Measurements from ENCODE around the gene SHISA3.
"Not testable (repeated sequence)": the region's sequence is repeated elsewhere in the genome, so short reads cannot be mapped to it uniquely, and the experiment has no call there.

SHISA3 gene

DNA sequence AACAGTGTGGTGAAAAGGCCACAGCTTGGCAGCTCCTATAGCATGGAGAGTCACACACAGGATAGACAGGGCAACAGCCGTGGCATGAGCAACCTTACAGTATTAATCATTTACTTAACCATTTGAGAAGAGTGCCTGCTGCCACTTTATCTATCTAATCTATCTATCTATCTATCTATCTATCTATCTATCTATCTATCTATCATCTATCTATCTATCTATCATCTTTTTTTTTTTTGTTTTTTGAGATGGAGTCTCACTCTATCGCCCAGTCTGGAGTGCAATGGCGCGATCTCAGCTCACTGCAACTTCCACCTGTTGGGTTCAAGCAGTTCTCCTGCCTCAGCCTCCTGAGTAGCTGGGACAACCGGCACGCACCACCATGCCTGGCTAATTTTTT lies 25.0 kb upstream of the SHISA3 start:
- H3K4me3 Mint-ChIP-seq; ATAC-seq; H3K4me1 Mint-ChIP-seq; DNase-seq (ENCODE audit: low spot score in 2 of 2); H3K36me3 Mint-ChIP-seq; H3K27ac Mint-ChIP-seq; H3K9me3 Mint-ChIP-seq: not testable (repeated sequence)

DNA sequence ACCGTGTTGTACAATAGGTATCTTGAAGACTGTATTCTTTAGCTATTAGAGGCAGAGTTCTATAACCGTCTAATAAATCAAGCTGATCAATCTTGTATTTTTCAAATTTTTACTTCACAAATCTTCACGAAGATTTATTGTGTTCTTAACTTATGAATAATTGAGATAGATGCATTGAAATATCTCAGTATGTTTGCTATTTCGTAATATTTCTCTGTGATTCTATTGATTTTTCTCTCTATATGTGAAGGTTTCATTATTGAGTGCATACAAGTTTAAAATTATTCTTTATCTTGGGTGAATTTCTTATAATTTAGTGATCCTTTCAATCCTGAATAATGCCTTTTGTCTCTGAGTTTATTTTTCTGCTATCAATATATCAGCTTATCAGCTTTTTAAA lies 19.8 kb upstream of the SHISA3 start:
- Mint-ChIP-seq H3K9me3 (no peaks in the 10 kb centered on the region), H3K27ac (no peak overlapping the region), H3K36me3 (no peaks in the 10 kb centered on the region), H3K4me3 (no peak overlapping the region), H3K4me1 (no peaks in the 10 kb centered on the region)
- no peak for DNase-seq (ENCODE audit: low spot score in 2 of 2)
- no peak for ATAC-seq

DNA sequence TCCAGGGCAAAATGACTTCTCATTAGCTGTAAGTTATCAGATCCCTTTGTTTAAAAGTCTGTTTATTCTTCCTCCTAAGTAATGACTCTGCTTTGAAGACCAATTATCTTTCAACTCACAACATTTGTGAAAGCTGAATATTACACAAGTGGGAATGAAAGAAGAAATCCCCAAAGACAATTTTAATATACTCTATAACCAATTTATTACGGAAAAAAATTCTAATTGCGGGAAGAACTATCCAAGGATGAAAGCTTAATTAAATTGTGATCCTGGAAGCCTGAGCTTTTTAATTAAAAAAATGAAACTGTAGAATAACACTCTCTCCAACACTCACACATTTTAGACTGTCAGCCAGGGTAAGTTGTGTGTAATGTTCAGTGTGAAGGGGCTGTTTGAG lies 15.6 kb upstream of the SHISA3 start:
- no peak for ATAC-seq
- Mint-ChIP-seq H3K27ac (no peak overlapping the region), H3K36me3 (no peaks in the 10 kb centered on the region), H3K4me3 (no peak overlapping the region), H3K9me3 (no peaks in the 10 kb centered on the region), H3K4me1 (no peaks in the 10 kb centered on the region)
- DNase-seq (ENCODE audit: low spot score in 2 of 2) = no peak

DNA sequence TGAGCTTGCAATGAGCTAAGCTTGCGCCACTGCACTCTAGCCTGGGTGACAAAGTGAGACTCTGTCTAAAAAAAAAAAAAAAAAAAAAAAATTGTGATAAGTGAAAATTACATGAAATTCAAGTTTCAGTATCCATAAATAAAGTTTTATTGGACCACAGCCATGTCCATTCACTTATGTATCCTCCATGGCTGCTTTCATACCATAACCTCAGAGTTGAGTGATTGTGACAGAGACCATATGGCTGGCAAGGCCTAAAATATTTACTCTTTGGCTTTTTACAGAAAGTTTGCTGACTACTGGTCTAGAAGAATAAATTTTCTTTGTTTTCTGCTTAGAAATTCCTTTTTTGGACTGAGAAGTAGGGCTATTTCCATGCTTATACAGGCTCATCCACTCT lies 11.8 kb upstream of the SHISA3 start:
- Mint-ChIP-seq H3K27ac (no peak overlapping the region), H3K4me1 (no peaks in the 10 kb centered on the region), H3K9me3 (no peaks in the 10 kb centered on the region), H3K4me3 (no peak overlapping the region), H3K36me3 (no peaks in the 10 kb centered on the region)
- ATAC-seq (no peak), DNase-seq (ENCODE audit: low spot score in 2 of 2) (no peak)

DNA sequence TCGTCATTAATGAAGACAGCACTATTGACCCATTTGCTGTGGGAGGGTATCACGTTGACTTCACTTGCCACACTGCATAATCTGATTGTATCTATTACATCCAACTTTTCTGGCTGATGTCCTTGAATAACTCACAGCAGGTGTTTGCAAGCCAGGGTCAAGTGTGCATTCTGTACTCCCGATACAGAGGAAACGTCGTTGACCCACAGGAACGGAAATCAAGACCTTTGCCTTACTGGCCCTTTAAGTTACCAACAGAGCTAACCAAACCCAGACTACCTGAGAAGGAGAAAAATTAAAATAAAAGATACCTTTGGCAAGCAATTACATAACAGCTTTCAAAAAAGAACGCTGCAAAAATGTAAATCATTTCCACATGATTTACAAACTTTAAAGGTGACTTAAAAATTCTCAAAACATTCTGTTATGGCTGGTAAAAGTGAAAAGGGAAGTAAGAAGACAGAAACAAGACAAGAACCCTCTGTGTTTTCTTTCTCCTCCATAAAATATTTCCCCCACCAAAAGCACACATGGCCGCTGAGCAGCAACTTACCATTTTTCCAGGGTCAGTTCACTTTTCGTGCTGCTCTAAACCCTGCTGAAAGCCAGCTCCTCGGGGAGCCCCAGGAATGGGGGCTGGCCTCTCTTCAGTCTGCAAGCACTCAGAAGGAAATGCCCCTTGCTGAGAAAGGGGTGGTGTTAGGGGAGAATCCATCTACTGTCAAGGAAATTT lies 6.5 kb upstream of the SHISA3 start:
- no peak for ATAC-seq
- Mint-ChIP-seq H3K36me3 (no peaks in the 10 kb centered on the region), H3K4me3 (no peak overlapping the region), H3K27ac (no peak overlapping the region), H3K9me3 (no peaks in the 10 kb centered on the region), H3K4me1 (no peaks in the 10 kb centered on the region)
- no peak for DNase-seq (ENCODE audit: low spot score in 2 of 2)

DNA sequence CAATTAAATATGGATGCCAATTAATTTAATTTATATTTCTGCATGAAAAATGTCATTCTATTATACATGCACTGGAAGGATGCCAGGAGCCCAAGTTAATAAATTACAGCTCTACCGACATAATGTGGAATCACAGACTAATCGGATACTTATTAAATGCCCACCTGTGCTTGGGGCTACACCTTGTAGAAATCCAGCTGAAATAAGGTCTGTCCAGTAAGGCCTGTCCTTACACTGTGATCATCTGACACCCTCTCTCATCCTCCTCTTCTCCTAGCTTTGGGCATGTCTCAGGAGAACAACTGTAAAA lies 6.0 kb upstream of the SHISA3 start:
- DNase-seq (ENCODE audit: low spot score in 2 of 2) = no peak
- no peaks in the 10 kb centered on the region for H3K9me3 Mint-ChIP-seq
- no peak for ATAC-seq
- no peaks in the 10 kb centered on the region for H3K36me3 Mint-ChIP-seq
- H3K4me1 Mint-ChIP-seq = peaks cover under 1% of the 10 kb centered on the region
- no peak overlapping the region for H3K27ac Mint-ChIP-seq
- H3K4me3 Mint-ChIP-seq = no peak overlapping the region

DNA sequence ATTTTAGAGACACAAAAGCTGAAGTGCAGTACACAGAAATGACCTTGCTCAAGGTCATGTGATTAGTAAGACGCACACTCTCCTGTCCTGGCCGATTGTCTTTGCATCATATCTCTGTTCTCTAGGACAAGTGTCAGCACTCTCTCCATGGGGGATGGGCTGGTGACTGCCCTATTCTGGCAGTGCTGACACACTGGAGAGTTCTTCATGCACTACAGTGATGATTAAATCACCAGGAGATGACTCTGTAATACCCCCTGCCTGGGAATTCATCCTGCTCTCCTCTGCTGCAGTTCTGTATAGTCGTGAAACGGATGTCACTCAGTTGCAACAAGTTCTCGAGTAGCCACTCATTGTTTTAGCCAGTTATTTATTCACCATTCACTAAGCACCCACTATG lies 5.3 kb upstream of the SHISA3 start:
- DNase-seq (ENCODE audit: low spot score in 2 of 2) (no peak), ATAC-seq (peak; percentile 27)
- Mint-ChIP-seq H3K9me3 (no peaks in the 10 kb centered on the region), H3K4me1 (peaks cover 7% of the 10 kb centered on the region), H3K4me3 (no peak overlapping the region), H3K36me3 (no peaks in the 10 kb centered on the region), H3K27ac (no peak overlapping the region)

DNA sequence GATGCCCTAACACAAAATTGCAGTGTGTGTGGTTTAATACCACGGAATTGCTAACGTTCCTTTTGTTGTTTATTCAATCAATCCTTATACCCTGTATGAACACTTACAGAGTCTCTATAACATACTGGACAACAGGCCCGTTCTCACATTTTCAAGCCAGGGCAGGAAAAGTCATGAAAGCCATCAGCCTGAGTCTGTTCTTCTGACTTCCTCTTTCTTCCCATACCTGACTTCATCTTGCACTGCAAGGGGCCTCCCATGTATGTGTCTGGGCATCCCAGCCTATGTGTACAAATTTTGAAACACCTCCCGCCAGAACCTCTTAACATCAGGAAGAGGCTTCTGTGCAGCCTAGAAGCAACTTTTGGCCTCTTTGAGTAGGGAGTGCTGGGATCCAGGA lies 4.9 kb upstream of the SHISA3 start:
- Mint-ChIP-seq H3K27ac (no peak overlapping the region), H3K4me3 (no peak overlapping the region)

DNA sequence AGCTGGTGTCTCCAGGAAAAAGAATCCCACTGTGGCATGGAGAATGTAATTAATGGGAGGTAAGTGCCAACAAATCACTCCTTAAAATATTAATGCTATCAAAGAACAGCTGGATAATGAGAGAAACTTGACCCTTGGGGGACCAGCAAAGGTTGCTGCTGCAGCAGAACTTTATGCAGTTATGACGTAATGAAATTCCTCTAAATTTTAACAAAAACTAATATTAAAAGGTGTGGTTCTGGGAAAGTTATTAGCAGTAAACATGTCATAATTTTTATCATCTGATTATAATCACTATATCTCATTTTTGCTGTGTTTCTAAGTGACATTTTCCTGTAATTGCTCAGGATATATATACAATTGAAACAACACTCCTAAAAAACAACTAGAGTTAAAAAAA lies 1.7 kb upstream of the SHISA3 start:
- no peak overlapping the region for H3K27ac Mint-ChIP-seq
- peaks cover 31% of the 10 kb centered on the region for H3K4me1 Mint-ChIP-seq
- ATAC-seq (no peak), DNase-seq (ENCODE audit: low spot score in 2 of 2) (no peak)
- H3K4me3 Mint-ChIP-seq = no peak overlapping the region
- no peaks in the 10 kb centered on the region for H3K9me3 Mint-ChIP-seq
- no peaks in the 10 kb centered on the region for H3K36me3 Mint-ChIP-seq

More for the DNA sequence above, 4.9 kb upstream of the SHISA3 start:
- H3K36me3 Mint-ChIP-seq = no peaks in the 10 kb centered on the region
- ATAC-seq = no peak
- no peak for DNase-seq (ENCODE audit: low spot score in 2 of 2)
- H3K9me3 Mint-ChIP-seq = no peaks in the 10 kb centered on the region
- H3K4me1 Mint-ChIP-seq = peaks cover 11% of the 10 kb centered on the region

DNA sequence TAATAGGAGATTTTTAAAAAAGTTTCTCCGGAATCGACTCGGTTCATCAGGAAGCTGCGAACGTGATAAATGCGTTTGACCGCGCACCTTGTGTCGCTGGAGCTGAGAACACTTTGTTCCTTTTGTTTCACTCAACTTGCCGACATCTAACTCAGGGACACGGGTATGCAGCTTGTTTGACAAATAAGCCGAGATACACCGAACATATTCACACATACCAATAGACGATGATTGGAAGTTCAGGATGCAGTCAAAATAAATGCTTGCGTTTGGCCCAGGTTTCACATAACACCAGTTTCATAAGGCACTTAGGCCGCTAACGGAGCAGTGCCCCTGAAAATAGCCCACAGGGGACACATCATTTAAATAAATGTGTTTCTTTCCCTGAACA lies 932 bp upstream of the SHISA3 start:
- no peak for DNase-seq (ENCODE audit: low spot score in 2 of 2)
- peak overlapping the region; percentile 67 for H3K4me3 Mint-ChIP-seq
- H3K36me3 Mint-ChIP-seq = no peaks in the 10 kb centered on the region
- H3K27ac Mint-ChIP-seq = no peak overlapping the region
- H3K9me3 Mint-ChIP-seq = no peaks in the 10 kb centered on the region
- peaks cover 31% of the 10 kb centered on the region for H3K4me1 Mint-ChIP-seq
- ATAC-seq = no peak

DNA sequence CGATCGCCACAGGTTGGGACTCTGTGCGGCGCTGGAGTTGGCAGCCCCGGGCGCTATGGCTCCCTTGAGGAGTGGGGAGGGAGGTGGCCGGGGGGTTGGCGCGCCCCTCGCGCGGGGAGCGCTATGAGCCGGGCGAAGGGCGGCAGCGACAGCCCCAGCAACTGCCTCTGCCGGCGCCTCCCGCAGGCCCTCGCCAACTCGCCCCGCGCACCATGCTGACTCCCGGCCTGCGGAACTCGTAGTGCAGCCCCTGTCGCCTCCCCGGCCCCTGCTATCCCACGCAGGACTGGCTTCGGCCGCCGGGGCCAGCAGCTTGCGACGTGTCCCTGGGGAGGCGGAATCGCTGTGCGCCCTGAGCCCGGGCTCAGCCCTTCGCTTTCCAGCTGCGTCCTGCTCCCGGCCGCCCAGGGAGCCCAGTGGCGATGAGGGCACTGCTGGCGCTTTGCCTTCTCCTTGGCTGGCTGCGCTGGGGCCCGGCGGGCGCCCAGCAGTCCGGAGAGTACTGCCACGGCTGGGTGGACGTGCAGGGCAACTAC lies 415 bp downstream of the SHISA3 start:
- ATAC-seq (peak; percentile 59), DNase-seq (ENCODE audit: low spot score in 2 of 2) (peak in 1 of 2 donors; percentile 56)
- Mint-ChIP-seq H3K36me3 (no peaks in the 10 kb centered on the region), H3K9me3 (no peaks in the 10 kb centered on the region), H3K4me1 (peaks cover 31% of the 10 kb centered on the region), H3K4me3 (peak overlapping the region; percentile 67), H3K27ac (no peak overlapping the region)

DNA sequence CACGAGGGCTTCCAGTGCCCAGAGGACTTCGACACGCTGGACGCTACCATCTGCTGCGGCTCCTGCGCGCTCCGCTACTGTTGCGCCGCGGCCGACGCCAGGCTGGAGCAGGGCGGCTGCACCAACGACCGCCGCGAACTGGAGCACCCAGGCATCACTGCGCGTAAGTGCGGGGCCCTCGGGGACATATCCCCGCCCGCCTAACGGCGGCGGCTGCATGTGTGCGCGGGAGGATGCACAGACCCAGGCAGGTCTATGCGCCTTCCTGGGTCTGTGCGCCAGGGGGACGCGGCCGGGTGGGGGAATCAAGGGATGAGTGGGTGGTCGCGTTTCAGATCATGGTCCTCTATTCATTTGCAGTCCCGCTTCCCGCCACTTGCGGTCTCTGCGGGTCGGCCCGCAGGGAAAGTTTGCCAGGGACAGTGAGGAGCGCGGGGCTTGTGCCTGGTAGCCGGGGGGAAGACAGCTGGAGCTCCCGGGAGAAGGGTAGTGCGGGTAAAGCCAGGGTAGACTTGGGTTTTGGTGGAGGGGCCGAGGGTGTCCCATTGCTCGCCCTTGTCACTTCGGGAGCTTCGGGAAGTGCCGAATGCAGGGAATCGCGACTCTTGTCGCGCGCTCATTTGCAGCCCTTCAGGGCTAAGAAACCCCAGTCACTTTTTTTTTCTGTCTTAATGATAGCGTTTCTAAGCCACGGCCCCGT lies 1.0 kb downstream of the SHISA3 start:
- Mint-ChIP-seq H3K4me3 (peak overlapping the region; percentile 67), H3K4me1 (peaks cover 31% of the 10 kb centered on the region), H3K9me3 (no peaks in the 10 kb centered on the region), H3K36me3 (no peaks in the 10 kb centered on the region), H3K27ac (no peak overlapping the region)
- ATAC-seq (peak; percentile 56), DNase-seq (ENCODE audit: low spot score in 2 of 2) (peak in 1 of 2 donors; percentile 52)

DNA sequence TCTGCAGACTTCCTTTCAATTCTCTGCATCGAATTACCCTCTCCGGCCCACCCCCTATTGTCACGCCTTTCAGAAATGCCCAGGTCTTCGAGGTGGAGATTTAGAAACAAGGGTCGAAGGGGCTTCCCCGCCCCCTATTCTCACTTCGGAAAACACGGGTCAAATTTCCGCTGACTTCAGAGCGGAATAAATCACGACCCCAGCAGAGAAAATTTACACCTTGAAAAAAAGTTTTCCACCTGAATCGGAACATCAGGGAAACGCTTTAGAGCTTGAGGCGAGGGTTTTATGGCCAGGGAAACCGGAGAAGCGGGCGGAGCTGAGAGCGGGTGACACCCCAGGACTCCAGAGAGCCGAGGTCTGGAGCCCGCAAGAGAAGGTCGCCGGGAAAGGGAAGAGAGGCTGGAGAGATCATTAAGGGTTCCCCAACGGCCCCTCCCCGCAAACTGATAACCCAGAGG lies 1.6 kb downstream of the SHISA3 start:
- ATAC-seq (no peak), DNase-seq (ENCODE audit: low spot score in 2 of 2) (no peak)
- Mint-ChIP-seq H3K4me3 (peak overlapping the region; percentile 67), H3K36me3 (no peaks in the 10 kb centered on the region), H3K4me1 (peaks cover 31% of the 10 kb centered on the region), H3K9me3 (no peaks in the 10 kb centered on the region), H3K27ac (no peak overlapping the region)

DNA sequence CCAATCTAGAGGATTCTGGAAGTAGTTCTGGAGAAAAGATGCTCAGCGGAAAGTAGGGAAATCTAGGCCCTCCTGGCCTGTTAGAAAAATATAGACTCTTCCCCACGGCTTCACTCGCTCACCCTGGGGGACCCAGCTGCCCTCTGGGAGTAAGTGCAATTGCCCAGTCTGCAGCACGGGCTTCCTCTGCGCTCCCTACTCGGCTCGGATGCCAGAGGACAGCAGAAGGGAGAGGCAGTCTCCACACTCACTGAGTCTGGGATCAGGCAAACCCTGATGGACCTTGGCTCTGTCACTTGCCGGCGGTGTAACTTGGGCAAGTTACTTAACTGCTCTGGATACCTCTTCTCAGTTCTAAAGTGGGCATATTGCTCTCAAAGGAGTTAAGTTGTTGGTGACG lies 2.1 kb downstream of the SHISA3 start:
- Mint-ChIP-seq H3K4me3 (peak overlapping the region; percentile 67), H3K36me3 (no peaks in the 10 kb centered on the region), H3K4me1 (peaks cover 31% of the 10 kb centered on the region), H3K9me3 (no peaks in the 10 kb centered on the region), H3K27ac (no peak overlapping the region)
- ATAC-seq (no peak), DNase-seq (ENCODE audit: low spot score in 2 of 2) (no peak)

DNA sequence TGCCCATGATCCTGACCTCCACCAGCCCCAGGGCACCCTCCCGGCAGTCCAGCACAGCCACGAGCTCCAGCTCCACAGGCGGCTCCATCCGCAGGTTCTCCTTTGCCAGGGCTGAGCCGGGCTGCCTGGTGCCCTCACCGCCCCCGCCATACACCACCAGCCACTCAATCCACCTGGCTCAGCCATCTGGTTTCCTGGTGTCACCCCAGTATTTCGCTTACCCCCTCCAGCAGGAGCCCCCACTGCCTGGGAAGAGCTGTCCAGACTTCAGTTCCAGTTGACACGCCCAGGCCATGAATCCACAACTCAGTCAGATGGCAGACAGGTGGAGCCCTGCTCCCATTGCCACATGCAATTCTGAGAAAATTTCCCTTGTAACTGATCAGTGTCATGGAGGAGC lies 3.9 kb downstream of the SHISA3 start:
- Mint-ChIP-seq H3K9me3 (no peaks in the 10 kb centered on the region), H3K4me3 (no peak overlapping the region), H3K36me3 (peaks cover 5% of the 10 kb centered on the region), H3K4me1 (peaks cover 31% of the 10 kb centered on the region), H3K27ac (no peak overlapping the region)
- DNase-seq (ENCODE audit: low spot score in 2 of 2) (no peak), ATAC-seq (no peak)

DNA sequence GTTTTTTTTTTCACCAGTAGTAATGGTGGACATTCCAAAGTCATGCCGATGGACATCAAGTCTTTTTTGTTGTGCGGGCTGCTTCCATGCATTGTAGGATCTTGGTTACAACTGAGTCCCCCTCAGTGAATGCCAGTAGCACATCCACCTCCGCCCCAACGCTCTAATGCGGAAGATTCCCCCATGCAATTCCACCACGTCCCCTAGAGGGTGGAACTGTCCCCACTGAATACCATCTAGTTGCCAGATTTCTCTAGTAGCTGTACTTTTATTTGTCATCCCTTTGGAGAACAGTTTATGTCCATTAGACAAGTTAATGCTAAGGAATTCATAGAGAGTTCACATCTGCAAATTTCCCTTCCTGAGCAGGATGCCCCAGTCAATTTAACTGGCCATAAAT lies 6.7 kb downstream of the SHISA3 start:
- Mint-ChIP-seq H3K4me1 (peaks cover 9% of the 10 kb centered on the region), H3K27ac (no peak overlapping the region), H3K4me3 (no peak overlapping the region), H3K36me3 (peaks cover 15% of the 10 kb centered on the region), H3K9me3 (no peaks in the 10 kb centered on the region)
- DNase-seq (ENCODE audit: low spot score in 2 of 2) (no peak), ATAC-seq (no peak)

Data from stimulated activated effector memory CD8-positive, alpha-beta T cell treated with anti-CD3 and anti-CD28 coated beads, Interleukin-12 subunit alpha, Interleukin-12 subunit beta, amount 100 ng/mL, for 72 hours (primary cell).